Fibroblast of skin of right biceps (primary cell): ENCODE data around the gene EMC9.

ENCODE experiments used
- DNase-seq: peaks from one replicate; pipeline ENCODE4 v3.0.0-alpha.2; 2013

EMC9 gene

DNA sequence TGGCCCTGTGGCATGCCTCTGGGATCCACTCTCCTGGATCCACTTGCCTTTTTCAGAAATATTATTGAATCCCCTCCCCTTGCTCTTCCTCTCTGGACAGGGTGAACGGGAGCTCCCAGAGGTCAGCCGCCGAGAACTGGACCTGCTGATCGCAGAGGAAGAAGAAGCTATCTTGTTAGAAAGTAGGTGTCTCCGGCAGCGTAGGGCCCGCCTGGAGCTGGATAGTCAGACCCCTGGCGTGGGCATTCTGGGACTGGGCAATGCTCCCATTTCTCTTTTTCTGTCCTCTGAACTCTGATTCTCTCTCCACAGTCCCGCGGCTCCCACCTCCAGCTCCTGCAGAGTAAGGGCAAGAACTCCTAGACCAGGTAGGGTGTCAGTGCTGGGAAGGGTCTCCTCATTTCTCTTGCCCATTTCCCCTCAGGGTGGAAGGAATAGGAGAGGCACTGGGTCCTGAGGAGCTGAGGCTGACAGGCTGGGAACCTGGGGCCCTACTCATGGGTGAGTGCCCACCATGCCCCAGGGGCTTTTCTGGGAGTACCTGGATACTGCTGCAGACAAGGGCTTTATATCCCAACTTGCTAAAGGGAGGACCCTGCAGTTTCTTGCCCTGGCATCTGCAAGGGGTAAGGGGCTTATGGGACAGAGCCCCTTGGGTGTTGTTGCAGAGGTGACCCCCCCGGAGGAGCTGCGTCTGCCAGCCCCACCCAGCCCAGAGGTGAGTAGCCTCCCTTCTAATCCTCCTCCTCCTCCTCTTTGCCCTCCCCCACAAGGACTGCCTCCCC, 35.8 kb upstream of the EMC9 start:
- no peak for DNase-seq

DNA sequence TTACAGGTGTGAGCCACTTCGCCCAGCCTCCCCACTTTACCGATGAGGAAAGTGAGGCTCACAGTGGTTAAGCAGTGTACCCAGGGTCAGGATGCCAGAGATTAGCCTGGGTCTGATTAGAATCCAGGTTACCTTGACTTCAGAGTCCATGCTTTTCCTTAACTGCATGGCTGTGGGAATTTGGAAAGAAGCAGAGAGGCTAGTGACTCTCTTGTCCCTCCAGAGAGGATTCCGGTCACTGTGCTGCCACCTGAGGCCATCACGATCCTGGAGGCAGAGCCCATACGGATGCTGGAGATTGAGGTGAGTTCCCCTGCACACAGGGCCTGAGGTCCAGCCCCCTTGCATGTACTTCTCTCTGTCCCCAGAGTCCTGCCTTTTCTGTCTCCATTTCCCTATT, 35.2 kb upstream of the EMC9 start:
- no peak for DNase-seq

DNA sequence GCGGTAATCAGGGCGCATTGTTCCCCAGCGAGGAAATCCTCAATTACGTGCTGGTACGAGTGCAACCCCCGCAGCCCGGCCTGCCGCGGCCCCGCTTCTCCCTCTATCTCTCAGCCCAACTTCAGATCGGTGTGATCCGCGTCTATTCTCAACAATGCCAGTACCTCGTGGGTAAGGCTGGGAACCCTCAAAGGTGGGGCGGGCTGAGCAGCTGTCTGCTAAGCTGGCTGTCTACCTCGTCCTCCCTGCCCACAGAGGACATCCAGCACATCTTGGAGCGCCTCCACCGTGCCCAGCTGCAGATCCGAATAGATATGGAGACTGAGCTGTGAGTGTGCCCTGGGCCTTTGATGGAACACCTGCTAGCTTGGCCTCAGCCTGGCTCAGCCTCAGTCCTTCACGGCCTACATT, 31.5 kb upstream of the EMC9 start:
- no peak for DNase-seq

DNA sequence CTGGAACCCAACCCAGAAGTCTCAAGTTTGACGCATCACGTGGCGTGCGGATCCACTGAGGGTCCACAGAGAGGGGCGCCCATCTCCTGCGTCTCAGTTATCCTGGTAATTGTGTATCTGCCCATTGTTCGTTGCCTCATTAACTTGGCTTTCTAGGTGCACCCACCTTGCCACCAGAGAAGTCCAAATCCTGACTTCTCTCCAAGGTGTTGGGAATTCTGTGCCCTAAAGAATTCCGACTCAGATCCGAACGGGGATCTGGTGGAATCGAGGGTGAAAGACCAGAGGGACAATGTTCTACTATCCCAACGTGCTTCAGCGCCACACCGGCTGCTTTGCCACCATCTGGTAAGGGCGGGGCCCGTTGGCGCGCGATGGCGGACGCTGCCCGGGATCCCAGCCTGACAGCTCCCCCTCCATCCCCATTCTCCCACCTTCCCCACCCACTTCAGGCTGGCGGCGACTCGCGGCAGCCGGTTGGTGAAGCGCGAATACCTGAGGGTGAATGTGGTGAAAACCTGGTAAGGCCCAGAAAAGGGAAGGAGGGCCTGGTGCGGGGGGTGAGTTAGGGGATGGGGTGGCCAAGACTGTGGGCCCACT, 31.0 kb upstream of the EMC9 start:
- DNase-seq: no peak

DNA sequence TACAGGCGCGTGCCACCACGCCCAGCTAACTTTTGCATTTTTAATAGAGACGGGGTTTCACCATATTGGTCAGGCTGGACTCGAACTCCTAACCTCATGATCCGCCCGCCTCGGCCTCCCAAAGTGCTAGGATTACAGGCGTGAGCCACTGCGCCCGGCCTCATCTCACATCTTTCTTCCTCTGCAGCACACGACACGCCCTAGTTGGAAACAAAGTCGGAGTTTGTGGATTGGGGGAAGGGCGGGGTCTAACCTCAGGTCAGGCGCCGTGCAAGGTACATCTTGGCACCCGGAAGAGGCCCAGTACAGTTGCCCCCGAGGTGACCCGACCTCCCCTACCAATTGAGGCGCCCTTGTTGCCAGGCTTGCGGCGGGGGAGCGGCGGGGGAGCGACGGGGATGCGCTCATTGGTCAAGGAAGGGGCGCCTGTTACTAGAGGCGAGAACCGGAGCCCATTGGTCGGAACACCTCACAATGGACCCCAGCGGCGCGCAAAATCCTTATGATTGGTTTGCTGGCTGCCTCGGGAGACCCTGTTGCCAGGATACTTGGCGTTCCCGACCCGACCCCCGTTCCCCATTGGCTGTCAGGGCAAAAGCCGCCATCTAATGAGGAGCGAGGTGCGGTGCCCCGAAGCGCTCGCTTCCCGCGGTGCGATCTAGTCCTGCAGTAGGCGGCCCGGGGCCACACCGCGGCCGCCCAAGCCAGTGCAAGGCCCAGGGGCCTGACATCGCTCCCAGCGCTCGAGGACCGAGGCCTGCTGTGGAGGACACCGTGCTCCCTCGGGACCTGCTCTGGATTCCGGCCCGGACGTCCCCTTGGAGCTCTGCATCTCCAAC, 30.2 kb upstream of the EMC9 start, which contains the start of gene REC8:
REC8 (plus strand) TSS at position 659 of the 839 bp plus-strand sequence. CDS start 473 bp downstream, outside the sequence.
- DNase-seq: peak; percentile 86

DNA sequence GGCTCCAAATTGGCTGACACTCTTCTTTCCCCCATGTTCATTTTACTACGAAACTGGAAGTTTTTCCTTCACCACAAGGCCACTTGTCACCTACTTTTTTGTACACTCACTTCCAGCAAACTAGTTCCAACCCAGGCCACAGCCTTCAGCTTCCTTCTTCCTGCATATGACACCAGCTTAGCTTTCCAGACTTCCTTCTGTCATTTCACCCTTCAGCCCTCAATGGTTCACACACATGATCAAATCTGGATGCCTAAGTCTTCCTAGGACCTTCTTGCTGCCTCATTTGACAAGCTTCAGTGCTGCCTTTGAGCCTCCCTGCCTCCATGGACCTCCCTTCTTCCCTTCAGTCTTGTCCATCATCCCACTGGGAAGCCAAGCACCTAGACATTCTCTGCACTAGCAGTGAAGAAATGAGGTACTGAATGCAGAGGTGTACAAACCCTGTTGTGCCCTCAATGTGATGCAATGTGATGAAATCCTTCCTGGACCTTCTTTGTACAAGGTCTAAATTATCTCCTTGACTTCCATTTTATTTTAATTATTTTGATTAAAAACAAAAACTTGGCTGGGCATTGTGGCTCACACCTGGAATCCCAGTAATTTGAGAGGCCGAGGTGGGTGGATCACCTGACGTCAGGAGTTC, 26.2 kb upstream of the EMC9 start:
- DNase-seq: no peak

DNA sequence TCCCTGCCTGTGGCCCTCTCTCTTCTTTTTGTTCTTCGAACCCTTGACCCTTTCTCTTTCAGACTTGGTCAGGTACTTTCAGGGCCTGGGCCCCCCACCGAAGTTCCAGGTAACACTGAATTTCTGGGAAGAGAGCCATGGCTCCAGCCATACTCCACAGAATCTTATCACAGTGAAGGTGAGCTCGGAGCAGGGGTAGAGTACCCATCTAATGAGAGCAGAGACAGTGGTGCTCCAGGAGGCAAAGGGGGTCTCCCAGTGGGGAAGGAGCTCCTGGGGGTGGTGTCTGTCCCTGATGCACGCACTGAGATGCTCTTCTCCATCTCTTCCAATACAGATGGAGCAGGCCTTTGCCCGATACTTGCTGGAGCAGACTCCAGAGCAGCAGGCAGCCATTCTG, 24.4 kb upstream of the EMC9 start:
- no peak for DNase-seq

DNA sequence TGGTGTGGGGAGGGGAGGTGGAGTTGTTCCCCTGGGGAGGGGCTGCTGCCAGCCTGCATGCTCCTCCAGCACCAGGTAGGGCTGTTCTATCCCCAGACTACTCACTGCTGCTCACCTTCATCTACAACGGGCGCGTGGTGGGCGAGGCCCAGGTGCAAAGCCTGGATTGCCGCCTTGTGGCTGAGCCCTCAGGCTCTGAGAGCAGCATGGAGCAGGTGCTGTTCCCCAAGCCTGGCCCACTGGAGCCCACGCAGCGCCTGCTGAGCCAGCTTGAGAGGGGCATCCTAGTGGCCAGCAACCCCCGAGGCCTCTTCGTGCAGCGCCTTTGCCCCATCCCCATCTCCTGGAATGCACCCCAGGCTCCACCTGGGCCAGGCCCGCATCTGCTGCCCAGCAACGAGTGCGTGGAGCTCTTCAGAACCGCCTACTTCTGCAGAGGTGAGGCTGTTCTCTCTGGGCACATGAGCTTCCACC, 23.2 kb upstream of the EMC9 start:
- DNase-seq: no peak

DNA sequence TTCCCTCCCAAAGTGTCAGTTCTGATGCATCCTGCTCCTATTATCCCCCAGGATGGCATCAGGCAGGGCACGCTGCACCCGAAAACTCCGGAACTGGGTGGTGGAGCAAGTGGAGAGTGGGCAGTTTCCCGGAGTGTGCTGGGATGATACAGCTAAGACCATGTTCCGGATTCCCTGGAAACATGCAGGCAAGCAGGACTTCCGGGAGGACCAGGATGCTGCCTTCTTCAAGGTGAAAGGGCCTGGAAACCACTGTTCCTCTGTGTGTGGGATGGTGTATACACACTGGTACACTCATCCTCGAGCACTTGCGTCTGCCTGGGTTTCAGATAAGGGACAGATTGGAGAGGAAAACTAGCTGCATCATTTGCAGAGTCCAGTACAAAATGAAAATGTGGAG, 20.7 kb upstream of the EMC9 start:
- DNase-seq: no peak

DNA sequence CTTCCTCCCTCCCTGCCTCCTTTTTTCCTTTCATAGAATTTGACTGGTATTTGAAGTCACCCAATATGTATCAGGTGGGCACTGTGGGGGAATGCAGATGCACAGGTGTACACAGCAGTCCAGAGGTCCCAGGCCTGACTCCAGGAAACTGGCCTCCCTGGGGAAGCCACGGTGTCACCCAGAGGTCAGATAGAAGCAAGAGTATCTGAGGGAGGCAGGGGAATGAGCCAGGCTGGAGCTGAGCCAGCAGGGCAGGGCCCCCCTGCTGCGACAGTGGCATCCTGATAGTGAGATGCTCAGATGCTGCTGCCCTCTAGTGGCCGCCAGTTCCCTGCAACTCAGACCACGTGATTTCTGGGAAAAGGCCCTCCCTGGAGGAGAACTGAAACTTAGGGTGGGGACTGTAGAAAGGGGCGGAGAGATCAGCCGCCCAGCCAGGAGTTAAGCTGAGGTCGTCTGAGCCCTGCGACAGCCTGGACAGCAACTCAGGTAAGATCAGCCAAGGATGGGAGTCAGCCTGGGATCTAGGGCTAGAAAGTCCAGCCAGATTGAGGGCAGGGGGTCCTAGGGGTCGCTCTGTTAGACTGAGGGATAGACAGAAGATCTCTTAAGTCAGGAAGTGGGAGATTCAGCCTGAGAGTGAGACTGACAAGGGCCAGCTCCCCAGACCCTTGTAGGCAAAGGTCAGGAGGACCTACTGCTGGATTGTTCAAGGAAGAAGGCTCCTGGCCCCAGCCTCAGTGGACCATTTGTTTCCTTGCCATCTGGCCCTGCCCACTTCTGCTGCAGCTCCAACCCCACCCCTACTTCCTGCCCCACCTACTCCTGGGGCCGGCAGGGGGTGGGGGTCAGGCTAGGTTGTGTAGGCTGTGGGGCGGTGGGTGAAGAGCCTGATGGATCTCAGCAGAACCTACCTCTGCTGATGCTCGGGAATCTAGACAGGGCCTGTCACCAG, 19.7 kb upstream of the EMC9 start, which contains the start of gene IRF9:
IRF9 (plus strand) TSS at position 416 of the 955 bp plus-strand sequence. CDS start 880 bp downstream, outside the sequence.
- DNase-seq: peak; percentile 95

DNA sequence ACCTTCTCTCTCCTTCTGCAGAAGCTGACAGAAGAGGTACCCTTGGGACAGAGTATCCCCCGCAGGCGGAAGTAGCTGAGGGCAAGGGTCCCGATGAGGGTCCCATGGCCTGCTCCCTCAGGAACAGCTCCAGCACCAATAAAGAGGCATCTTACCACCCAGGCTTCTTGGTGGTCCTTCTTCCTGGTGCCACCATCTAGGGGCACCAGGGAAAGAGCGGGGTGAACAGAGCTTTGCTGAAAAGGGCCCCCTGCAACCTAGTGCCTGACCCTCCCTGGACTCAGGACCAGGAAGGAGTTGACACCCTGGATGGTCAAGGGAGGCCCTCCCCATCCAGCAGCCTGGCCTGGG, 19.1 kb upstream of the EMC9 start:
- no peak for DNase-seq

DNA sequence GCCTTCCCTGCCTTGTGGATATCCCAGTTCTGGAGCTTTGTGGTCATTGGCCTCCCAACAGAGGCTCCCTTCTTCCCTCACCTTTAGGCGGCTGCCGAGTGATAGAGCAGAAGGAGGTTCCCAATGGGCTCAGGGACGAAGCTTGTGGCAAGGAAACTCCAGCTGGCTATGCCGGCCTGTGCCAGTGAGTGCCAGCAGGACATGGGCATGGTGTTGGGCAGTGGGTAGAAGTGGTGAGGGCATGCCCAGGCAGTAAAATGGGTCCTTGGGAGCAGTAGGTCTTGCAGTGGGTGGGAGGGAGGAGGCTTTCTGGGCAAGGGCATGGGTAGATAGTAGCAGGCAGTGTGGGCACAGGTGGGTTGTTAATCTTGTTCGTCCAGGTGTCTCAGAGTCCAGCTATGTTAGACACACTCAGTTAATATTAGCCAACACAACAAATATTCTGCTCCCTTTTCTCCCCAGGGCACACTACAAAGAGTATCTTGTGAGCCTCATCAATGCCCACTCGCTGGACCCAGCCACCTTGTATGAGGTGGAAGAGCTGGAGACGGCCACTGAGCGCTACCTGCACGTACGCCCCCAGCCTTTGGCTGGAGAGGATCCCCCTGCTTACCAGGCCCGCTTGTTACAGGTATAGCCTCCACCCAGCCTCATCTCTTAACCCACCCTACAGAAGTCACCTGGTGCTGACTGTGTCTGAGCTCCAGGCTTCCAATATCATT, 18.5 kb upstream of the EMC9 start:
- DNase-seq: no peak

DNA sequence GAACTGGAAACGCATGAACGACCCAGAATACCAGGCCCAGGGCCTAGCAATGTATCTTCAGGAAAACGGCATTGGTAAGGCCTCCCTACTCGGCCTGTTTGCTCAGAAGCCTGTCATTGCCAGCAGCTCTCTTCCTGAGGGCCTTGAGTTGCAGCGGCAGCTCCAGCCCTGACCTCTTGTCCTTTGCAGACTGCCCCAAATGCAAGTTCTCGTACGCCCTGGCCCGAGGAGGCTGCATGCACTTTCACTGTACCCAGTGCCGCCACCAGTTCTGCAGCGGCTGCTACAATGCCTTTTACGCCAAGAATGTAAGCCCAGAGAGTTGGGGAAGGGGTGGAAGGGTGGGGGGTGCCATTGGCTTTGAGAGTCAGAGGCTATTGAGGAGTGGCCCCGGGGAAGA, 15.9 kb upstream of the EMC9 start:
- no peak for DNase-seq

DNA sequence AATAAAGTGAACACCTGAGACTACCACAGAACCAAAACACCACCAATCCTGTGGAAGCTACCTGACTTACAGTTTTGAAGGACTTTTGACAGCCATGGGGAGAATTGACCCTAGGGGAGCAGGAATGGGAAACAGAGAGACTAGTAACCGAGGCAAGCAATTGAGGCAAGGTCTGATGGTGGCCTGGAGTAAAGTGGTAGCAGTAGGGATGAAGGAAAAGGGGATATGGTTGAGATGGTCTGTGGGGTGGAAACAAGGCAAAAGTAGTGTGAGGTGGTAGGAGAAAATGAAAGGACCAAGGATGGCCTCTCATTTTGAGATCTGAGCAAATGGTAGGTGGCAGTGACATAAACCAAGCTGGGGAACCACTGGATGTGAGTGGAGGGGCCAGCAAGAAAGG, 15.4 kb upstream of the EMC9 start:
- DNase-seq: no peak

DNA sequence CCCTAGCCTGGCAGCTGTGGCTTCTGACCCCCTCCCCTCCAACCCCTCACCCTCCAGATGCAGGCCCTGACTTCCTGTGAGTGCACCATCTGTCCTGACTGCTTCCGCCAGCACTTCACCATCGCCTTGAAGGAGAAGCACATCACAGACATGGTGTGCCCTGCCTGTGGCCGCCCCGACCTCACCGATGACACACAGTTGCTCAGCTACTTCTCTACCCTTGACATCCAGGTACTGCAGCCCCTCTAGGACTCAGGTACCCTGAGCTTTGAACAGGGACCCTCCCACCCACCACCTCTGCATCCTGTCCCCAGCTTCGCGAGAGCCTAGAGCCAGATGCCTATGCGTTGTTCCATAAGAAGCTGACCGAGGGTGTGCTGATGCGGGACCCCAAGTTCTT, 13.7 kb upstream of the EMC9 start:
- no peak for DNase-seq

DNA sequence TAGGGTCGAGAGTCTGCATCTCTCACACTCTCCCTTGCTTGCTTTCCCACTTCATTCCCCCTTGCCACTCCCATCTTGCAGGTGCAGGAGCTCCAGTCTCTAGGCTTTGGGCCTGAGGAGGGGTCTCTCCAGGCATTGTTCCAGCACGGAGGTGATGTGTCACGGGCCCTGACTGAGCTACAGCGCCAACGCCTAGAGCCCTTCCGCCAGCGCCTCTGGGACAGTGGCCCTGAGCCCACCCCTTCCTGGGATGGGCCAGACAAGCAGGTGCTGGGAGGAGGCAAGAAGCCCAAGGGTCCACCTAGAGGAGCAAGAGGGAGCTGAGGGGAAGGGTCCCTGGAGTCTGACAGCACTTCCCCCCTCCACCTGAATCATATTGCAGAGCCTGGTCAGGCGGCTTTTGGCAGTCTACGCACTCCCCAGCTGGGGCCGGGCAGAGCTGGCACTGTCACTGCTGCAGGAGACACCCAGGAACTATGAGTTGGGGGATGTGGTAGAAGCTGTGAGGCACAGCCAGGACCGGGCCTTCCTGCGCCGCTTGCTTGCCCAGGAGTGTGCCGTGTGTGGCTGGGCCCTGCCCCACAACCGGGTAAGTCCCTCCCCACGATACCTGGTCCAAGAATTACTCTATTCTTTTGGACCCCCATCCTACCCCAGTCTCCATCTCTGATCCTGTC, 10.2 kb upstream of the EMC9 start:
- DNase-seq: no peak

DNA sequence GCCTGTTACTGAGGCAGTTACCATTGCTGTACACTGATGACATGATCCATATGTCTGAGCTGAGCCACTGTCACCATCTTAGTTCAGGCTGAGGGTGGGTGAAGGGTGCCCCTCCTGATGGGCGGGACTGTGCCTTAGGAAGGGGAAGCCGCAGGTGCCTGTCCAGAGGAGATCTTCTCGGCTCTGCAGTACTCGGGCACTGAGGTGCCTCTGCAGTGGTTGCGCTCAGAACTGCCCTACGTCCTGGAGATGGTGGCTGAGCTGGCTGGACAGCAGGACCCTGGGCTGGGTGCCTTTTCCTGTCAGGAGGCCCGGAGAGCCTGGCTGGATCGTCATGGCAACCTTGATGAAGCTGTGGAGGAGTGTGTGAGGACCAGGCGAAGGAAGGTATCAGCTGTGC, 9.6 kb upstream of the EMC9 start:
- DNase-seq: no peak

DNA sequence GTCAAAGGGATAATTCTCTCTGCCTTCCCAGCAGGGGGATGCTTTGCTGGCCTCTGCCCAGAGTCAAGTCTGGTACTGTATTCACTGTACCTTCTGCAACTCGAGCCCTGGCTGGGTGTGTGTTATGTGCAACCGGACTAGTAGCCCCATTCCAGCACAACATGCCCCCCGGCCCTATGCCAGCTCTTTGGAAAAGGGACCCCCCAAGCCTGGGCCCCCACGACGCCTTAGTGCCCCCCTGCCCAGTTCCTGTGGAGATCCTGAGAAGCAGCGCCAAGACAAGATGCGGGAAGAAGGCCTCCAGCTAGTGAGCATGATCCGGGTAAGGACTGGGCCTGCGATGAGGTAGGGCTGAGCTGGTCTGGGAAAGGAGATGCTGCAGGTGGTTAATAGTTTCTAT, 9.2 kb upstream of the EMC9 start:
- DNase-seq: no peak

DNA sequence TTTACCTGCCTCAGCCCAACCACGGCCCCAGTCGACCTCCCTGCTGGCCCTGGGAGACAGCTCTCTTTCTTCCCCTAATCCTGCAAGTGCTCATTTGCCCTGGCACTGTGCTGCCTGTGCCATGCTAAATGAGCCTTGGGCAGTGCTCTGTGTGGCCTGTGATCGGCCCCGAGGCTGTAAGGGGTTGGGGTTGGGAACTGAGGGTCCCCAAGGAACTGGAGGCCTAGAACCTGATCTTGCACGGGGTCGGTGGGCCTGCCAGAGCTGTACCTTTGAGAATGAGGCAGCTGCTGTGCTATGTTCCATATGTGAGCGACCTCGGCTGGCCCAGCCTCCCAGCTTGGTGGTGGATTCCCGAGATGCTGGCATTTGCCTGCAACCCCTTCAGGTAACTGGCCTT, 8.7 kb upstream of the EMC9 start:
- DNase-seq: no peak

DNA sequence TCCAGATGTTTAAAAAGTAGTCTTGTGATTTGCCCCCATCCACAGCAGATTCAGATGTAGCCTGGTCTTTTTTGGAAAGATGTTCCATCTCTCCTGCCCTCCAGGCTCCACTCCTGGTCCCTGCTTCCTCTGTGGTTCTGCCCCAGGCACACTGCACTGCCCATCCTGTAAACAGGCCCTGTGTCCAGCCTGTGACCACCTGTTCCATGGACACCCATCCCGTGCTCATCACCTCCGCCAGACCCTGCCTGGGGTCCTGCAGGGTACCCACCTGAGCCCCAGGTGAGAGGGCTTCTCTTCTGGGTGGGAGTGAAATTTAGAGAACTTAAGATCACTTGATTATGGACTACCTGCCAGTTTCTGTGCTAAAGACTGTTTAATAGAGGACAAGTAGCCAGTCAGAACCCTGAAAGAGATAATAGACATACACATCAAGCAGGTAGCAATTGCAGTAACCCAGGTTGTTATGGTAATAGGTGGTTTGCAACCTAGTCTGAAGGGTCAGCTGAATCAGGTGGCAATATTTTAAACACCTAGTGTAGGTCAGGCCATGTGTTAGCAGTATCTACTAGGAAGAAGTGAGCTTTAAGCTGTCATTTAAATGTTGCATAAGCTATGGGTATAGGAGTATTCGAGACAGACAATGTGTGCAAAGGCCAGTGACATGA, 8.0 kb upstream of the EMC9 start:
- no peak for DNase-seq
